Parathyroid adenoma (tissue), 2 donors: ENCODE data around the gene TENM4.

Experiments
- H2AFZ ChIP-seq: fragments of 300-600 bp; sonication (generic); one replicate; pipeline ENCODE4 v1.7.0; 2017; ENCODE audit warnings: antibody characterized with exemption, mild to moderate bottlenecking
- H3K27ac ChIP-seq: fragments of 300-600 bp; sonication (generic); one replicate; pipeline ENCODE4 v1.7.0; 2017
- H3K27me3 ChIP-seq: fragments of 300-600 bp; sonication (generic); one replicate; pipeline ENCODE4 v1.7.0; 2017; ENCODE audit warnings: low read length; ENCODE audit not compliant: control insufficient read depth, insufficient read depth
- H3K36me3 ChIP-seq: fragments of 300-600 bp; sonication (generic); one replicate; pipeline ENCODE4 v1.7.0; 2017; ENCODE audit warnings: low read length; ENCODE audit not compliant: control insufficient read depth, insufficient read depth
- H3K4me1 ChIP-seq: fragments of 300-600 bp; sonication (generic); one replicate; pipeline ENCODE4 v1.7.0; 2017; ENCODE audit warnings: control low read depth
- H3K4me2 ChIP-seq: fragments of 300-600 bp; sonication (generic); one replicate; pipeline ENCODE4 v1.7.0; 2017; ENCODE audit warnings: low read length
- H3K4me3 ChIP-seq: fragments of 300-600 bp; sonication (generic); one replicate; pipeline ENCODE4 v1.7.0; 2017; ENCODE audit warnings: low read depth, low read length
- H3K79me2 ChIP-seq: fragments of 300-600 bp; sonication (generic); one replicate; pipeline ENCODE4 v1.7.0; 2017; ENCODE audit warnings: control low read depth
- H3K9ac ChIP-seq: fragments of 300-600 bp; sonication (generic); one replicate; pipeline ENCODE4 v1.7.0; 2017; ENCODE audit warnings: mild to moderate bottlenecking
- H3K9me3 ChIP-seq: fragments of 300-600 bp; sonication (generic); one replicate; pipeline ENCODE4 v1.7.0; 2017; ENCODE audit warnings: low read length; ENCODE audit not compliant: control insufficient read depth
- TF ChIP-seq, protein P1 (sequence below): fragments of 300-600 bp; sonication (generic); IDR thresholded peaks from one replicate; pipeline ENCODE4 v1.7.0; 2017; ENCODE audit warnings: antibody characterized with exemption, mild to moderate bottlenecking
- donor health status: primary hyperparathyroidism.

Gene TENM4

DNA sequence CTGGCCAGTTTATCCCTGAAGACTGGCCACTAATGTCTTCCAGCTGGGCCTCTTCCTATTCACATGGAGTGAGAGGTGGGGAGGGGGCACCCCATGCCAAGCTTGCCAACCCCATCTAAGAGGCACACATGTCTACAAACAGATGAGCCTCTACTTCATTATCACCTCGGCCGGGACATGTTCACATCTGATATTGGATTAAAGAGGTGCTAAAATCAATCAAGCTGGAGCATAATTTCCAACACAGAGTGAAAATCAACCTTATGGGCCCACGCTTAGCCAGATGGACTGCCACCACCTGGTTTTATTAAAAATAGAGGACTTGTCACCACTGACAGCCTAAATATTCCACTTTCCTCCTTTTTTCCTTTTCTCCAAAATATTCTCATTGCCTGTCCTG lies 703.5 kb downstream of the TENM4 start:
- Histone ChIP-seq H3K79me2 (no peaks in the 10 kb centered on the region), H3K4me1 (no peaks in the 10 kb centered on the region), H3K4me3 (no peak overlapping the region), H3K27me3 (no peaks in the 10 kb centered on the region), H3K9ac (no peak overlapping the region), H2AFZ (no peak overlapping the region), H3K4me2 (no peak overlapping the region), H3K9me3 (no peaks in the 10 kb centered on the region), H3K36me3 (no peaks in the 10 kb centered on the region), H3K27ac (no peak overlapping the region)
- TF ChIP-seq, protein P1, sequence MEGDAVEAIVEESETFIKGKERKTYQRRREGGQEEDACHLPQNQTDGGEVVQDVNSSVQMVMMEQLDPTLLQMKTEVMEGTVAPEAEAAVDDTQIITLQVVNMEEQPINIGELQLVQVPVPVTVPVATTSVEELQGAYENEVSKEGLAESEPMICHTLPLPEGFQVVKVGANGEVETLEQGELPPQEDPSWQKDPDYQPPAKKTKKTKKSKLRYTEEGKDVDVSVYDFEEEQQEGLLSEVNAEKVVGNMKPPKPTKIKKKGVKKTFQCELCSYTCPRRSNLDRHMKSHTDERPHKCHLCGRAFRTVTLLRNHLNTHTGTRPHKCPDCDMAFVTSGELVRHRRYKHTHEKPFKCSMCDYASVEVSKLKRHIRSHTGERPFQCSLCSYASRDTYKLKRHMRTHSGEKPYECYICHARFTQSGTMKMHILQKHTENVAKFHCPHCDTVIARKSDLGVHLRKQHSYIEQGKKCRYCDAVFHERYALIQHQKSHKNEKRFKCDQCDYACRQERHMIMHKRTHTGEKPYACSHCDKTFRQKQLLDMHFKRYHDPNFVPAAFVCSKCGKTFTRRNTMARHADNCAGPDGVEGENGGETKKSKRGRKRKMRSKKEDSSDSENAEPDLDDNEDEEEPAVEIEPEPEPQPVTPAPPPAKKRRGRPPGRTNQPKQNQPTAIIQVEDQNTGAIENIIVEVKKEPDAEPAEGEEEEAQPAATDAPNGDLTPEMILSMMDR, result no peak

DNA sequence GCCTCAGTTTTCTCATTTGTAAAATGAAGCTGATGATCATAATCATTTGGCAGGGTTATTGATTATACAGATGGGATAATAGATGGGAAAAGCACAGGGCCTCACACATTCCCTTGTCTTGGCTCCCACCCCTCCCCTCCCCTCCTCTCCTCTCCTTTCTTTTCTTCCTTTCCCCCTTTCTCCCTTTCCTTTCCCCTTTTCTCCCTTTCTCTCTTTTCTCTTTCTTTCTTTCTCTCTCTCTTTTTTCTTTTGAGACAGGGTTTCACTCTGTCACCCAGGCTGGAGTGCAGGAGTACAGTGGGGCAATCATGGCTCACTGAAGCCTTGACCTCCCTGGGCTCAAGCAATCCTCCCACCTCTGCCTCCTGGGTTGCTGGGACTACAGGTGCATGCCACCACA lies 705.1 kb downstream of the TENM4 start:
- Histone ChIP-seq H3K79me2 (no peaks in the 10 kb centered on the region), H2AFZ (no peak overlapping the region), H3K4me2 (no peak overlapping the region), H3K4me3 (no peak overlapping the region), H3K4me1 (no peaks in the 10 kb centered on the region), H3K27ac (no peak overlapping the region), H3K9ac (no peak overlapping the region), H3K9me3 (no peaks in the 10 kb centered on the region), H3K36me3 (no peaks in the 10 kb centered on the region), H3K27me3 (no peaks in the 10 kb centered on the region)
- TF ChIP-seq, protein P1, result no peak

DNA sequence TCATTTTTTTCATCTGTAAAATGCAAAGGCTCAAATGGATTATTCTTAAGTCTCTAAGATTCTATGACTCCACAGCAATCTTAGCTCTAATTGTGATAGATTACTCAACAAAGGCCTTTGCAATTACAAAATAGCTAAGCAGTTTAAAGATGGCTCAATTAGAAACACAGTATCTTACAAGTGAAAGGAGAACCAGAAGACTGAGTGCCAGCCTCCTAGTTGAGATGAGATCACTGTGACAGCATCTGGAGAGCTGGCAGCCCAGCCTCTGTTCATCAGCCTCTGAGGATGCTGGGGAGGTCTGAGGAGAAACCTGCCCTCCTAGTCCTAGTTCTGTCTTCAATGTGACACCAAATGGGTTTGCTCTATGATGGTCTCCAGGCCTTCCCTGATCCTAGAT lies 707.8 kb downstream of the TENM4 start:
- Histone ChIP-seq H3K79me2 (no peaks in the 10 kb centered on the region), H3K4me3 (no peak overlapping the region), H3K27me3 (no peaks in the 10 kb centered on the region), H3K27ac (no peak overlapping the region), H2AFZ (no peak overlapping the region), H3K4me2 (no peak overlapping the region), H3K36me3 (no peaks in the 10 kb centered on the region), H3K9me3 (no peaks in the 10 kb centered on the region), H3K9ac (no peak overlapping the region), H3K4me1 (no peaks in the 10 kb centered on the region)
- TF ChIP-seq, protein P1, result no peak

DNA sequence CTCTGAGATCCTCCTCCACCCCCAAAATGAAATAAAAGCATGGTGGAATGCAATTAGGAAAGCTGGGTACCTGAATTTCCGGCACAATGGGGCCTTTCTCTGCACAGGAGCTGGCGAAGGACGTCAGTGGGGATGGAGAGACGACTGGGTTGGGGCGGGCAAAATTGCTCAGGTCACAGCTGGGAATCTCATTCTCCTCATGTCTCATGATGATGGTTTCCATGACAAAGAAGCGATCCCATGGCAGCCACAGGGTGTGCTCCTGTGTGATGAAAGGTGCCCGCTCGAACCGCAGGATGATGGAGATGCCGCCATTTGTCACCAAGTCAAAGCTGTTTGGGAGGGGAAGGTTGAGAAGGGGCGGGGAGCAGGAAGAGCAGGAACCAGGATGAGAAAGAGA lies 708.6 kb downstream of the TENM4 start:
- Histone ChIP-seq H3K36me3 (no peaks in the 10 kb centered on the region), H3K4me2 (no peak overlapping the region)
- TF ChIP-seq, protein P1, result no peak

DNA sequence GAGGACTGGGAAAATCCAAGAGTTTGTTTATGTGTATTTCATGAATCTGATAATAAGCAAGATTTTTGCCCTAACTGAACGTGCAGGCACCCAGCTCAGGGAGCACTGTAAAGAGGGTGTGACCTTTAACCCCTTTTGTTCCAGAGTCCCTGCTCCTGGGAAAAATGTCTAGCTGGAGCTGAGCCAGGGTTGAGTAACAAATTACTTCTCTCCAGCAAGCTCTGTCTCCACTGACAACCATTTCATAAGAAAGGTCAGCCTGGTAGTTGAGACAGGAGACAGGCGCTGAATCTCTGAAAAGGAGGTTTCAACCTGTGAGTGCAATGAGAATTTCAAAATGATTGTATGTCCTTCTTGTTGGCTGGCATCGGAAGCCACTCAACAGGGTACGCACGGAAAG lies 709.8 kb downstream of the TENM4 start:
- Histone ChIP-seq H3K4me1 (no peaks in the 10 kb centered on the region), H3K79me2 (no peaks in the 10 kb centered on the region), H3K4me2 (no peak overlapping the region), H3K27me3 (no peaks in the 10 kb centered on the region), H3K27ac (no peak overlapping the region), H3K4me3 (no peak overlapping the region), H3K9me3 (no peaks in the 10 kb centered on the region), H2AFZ (no peak overlapping the region), H3K36me3 (no peaks in the 10 kb centered on the region), H3K9ac (no peak overlapping the region)
- TF ChIP-seq, protein P1, result no peak

More for the DNA sequence above, 708.6 kb downstream of the TENM4 start:
- H3K9me3 ChIP-seq, result no peaks in the 10 kb centered on the region
- no peaks in the 10 kb centered on the region for H3K4me1 ChIP-seq
- H3K27me3 ChIP-seq, result no peaks in the 10 kb centered on the region
- no peak overlapping the region for H2AFZ ChIP-seq
- H3K79me2 ChIP-seq, result no peaks in the 10 kb centered on the region
- H3K9ac ChIP-seq, result no peak overlapping the region
- H3K27ac ChIP-seq, result no peak overlapping the region
- no peak overlapping the region for H3K4me3 ChIP-seq
